OCI-LY1 (cell line): ENCODE results near the gene GAN.

Source experiments
- H2AFZ ChIP-seq: fragments of 200-600 bp; sonication (generic), shearing (Covaris generic); 2 replicates; pipeline ENCODE4 v1.6.0; 2014; ENCODE audit warnings: antibody characterized with exemption, mild to moderate bottlenecking, low read length
- H3F3A ChIP-seq: fragments of 200-600 bp; sonication (generic), shearing (Covaris generic); 2 replicates; pipeline ENCODE4 v1.6.0; 2014; ENCODE audit warnings: mild to moderate bottlenecking, antibody characterized with exemption, low read length, moderate library complexity; ENCODE audit not compliant: insufficient read depth
- H3K27ac ChIP-seq: fragments of 200-600 bp; sonication (generic); 2 replicates; pipeline ENCODE4 v1.5.1; 2014; ENCODE audit warnings: low read length, mixed run types, mild to moderate bottlenecking, low read depth; ENCODE audit not compliant: poor library complexity, severe bottlenecking
- H3K27me3 ChIP-seq: fragments of 200-600 bp; sonication (generic); 2 replicates; pipeline ENCODE4 v1.6.0; 2014; ENCODE audit warnings: antibody characterized with exemption, mild to moderate bottlenecking, low read length, moderate library complexity; ENCODE audit not compliant: insufficient read depth
- H3K36me3 ChIP-seq: fragments of 200-600 bp; sonication (generic); 2 replicates; pipeline ENCODE4 v1.6.1; 2014; ENCODE audit warnings: mild to moderate bottlenecking, antibody characterized with exemption, low read length, moderate library complexity, mixed read lengths; ENCODE audit not compliant: insufficient read depth
- H3K4me1 ChIP-seq: fragments of 200-600 bp; sonication (generic); 2 replicates; pipeline ENCODE4 v1.5.1; 2014; ENCODE audit warnings: mild to moderate bottlenecking, low read length, moderate library complexity; ENCODE audit not compliant: insufficient read depth, severe bottlenecking
- H3K4me2 ChIP-seq: fragments of 200-600 bp; sonication (generic), shearing (Covaris generic); 2 replicates; pipeline ENCODE4 v1.6.1; 2014; ENCODE audit warnings: low read length
- H3K4me3 ChIP-seq: fragments of 200-600 bp; sonication (generic); 2 replicates; pipeline ENCODE4 v1.5.1; 2014; ENCODE audit warnings: low read length, low read depth, mild to moderate bottlenecking, mixed read lengths; ENCODE audit not compliant: poor library complexity, severe bottlenecking
- H3K79me2 ChIP-seq: fragments of 200-600 bp; shearing (Covaris generic); 2 replicates; pipeline ENCODE4 v1.6.1; 2016; ENCODE audit warnings: mixed run types, low read length, mixed read lengths; ENCODE audit not compliant: insufficient read depth
- H3K9ac ChIP-seq: fragments of 200-600 bp; sonication (generic), shearing (Covaris generic); 2 replicates; pipeline ENCODE4 v1.6.1; 2014; ENCODE audit warnings: mild to moderate bottlenecking, low read length, mixed read lengths
- H3K9me2 ChIP-seq: fragments of 200-600 bp; sonication (generic), shearing (Covaris generic); 2 replicates; pipeline ENCODE4 v1.6.1; 2014; ENCODE audit warnings: low read depth, mild to moderate bottlenecking, low read length, mixed read lengths
- H3K9me3 ChIP-seq: fragments of 200-600 bp; shearing (Covaris generic); 2 replicates; pipeline ENCODE4 v1.6.1; 2014; ENCODE audit warnings: low read length, mixed read lengths
- H4K20me1 ChIP-seq: fragments of 200-600 bp; sonication (generic), shearing (Covaris generic); 2 replicates; pipeline ENCODE4 v1.6.0; 2016; ENCODE audit warnings: mild to moderate bottlenecking, low read length; ENCODE audit not compliant: insufficient read depth
- CTCF ChIP-seq: fragments of 200-600 bp; sonication (generic), shearing (Covaris generic); IDR thresholded peaks from 2 replicates; pipeline ENCODE4 v1.5.1; 2017; ENCODE audit warnings: mild to moderate bottlenecking, antibody characterized with exemption, low read length, moderate library complexity, mixed read lengths
- EZH2 ChIP-seq: fragments of 200-600 bp; sonication (generic), shearing (Covaris generic); IDR thresholded peaks from 2 replicates; pipeline ENCODE4 v1.8.0; 2017; ENCODE audit warnings: borderline replicate concordance, mixed run types, mild to moderate bottlenecking, antibody characterized with exemption, low read length, moderate library complexity, mixed read lengths

The GAN gene

GRCh38 chr16:81329947-81330346 lies 15.2 kb downstream of the GAN start:
- H3K27me3 ChIP-seq, result no peaks in the 10 kb centered on the region
- no peak overlapping the region for H3K4me2 ChIP-seq
- H3K79me2 ChIP-seq, result no peaks in the 10 kb centered on the region
- no peaks in the 10 kb centered on the region for H3K4me1 ChIP-seq
- H3K9ac ChIP-seq, result no peak overlapping the region
- TF ChIP-seq CTCF, result no peak
- no peak for TF ChIP-seq EZH2
- no peaks in the 10 kb centered on the region for H3K9me2 ChIP-seq
- no peak overlapping the region for H3K27ac ChIP-seq
- H2AFZ ChIP-seq, result no peak overlapping the region
- no peaks in the 10 kb centered on the region for H4K20me1 ChIP-seq
- no peaks in the 10 kb centered on the region for H3K9me3 ChIP-seq
- no peaks in the 10 kb centered on the region for H3F3A ChIP-seq
- no peaks in the 10 kb centered on the region for H3K36me3 ChIP-seq
- no peak overlapping the region for H3K4me3 ChIP-seq

- no peaks in the 10 kb centered on the region for H3F3A ChIP-seq
- no peaks in the 10 kb centered on the region for H3K9me3 ChIP-seq
- no peaks in the 10 kb centered on the region for H3K79me2 ChIP-seq
- H3K36me3 ChIP-seq, result no peaks in the 10 kb centered on the region
- no peak overlapping the region for H3K4me3 ChIP-seq
- H3K27ac ChIP-seq, result no peak overlapping the region
- no peaks in the 10 kb centered on the region for H3K4me1 ChIP-seq
- no peaks in the 10 kb centered on the region for H3K9me2 ChIP-seq
- H3K9ac ChIP-seq, result no peak overlapping the region
- TF ChIP-seq EZH2, result no peak
- TF ChIP-seq CTCF, result no peak
- no peaks in the 10 kb centered on the region for H4K20me1 ChIP-seq
- no peak overlapping the region for H2AFZ ChIP-seq
- H3K27me3 ChIP-seq, result no peaks in the 10 kb centered on the region
- H3K4me2 ChIP-seq, result no peak overlapping the region
These were observed 18.6 kb downstream of the GAN start for GRCh38 chr16:81333356-81333755.

- TF ChIP-seq EZH2 (no peak), CTCF (no peak)
- Histone ChIP-seq H3K4me2 (no peak overlapping the region), H3K4me1 (no peaks in the 10 kb centered on the region), H2AFZ (no peak overlapping the region), H3K27ac (no peak overlapping the region), H3K9ac (no peak overlapping the region), H3K4me3 (no peak overlapping the region), H3K27me3 (no peaks in the 10 kb centered on the region), H4K20me1 (no peaks in the 10 kb centered on the region), H3K36me3 (no peaks in the 10 kb centered on the region), H3K79me2 (no peaks in the 10 kb centered on the region), H3K9me3 (no peaks in the 10 kb centered on the region), H3F3A (no peaks in the 10 kb centered on the region), H3K9me2 (no peaks in the 10 kb centered on the region)
These were observed 20.9 kb downstream of the GAN start for GRCh38 chr16:81335669-81336068.
